HL-60 (cell line): ENCODE data around the gene ZNF579.

Experiments
- CTCF ChIP-seq: IDR thresholded peaks from one replicate; pipeline ENCODE4 v1.5.1; 2011; ENCODE audit warnings: low read length, control low read depth, inconsistent platforms; ENCODE audit not compliant: insufficient read depth
- POLR2AphosphoS5 ChIP-seq: IDR thresholded peaks from 2 replicates; pipeline ENCODE4 v1.6.1; 2012; ENCODE audit warnings: low read depth
- REST ChIP-seq: IDR thresholded peaks from 2 replicates; pipeline ENCODE4 v1.6.1; 2012; ENCODE audit warnings: low read depth; ENCODE audit not compliant: insufficient replicate concordance

GRCh38 chr19:55542292-55542855, 38.3 kb downstream of the ZNF579 start:
- TF ChIP-seq POLR2AphosphoS5 (no peak), CTCF (no peak), REST (no peak)
